B cell (primary cell): ENCODE measurements around the gene TPST2.

ENCODE experiments used
- EZH2 ChIP-seq: IDR thresholded peaks from 2 replicates; pipeline ENCODE4 v1.6.1; 2012; ENCODE audit warnings: borderline replicate concordance, low read depth, mild to moderate bottlenecking, moderate library complexity, low read length; ENCODE audit not compliant: insufficient read depth, poor library complexity, severe bottlenecking
- TF ChIP-seq, protein P1 (sequence below): fragments of 200-600 bp; IDR thresholded peaks from one replicate; pipeline ENCODE4 v1.8.0; 2022; ENCODE audit warnings: antibody characterized with exemption, mild to moderate bottlenecking

DNA sequence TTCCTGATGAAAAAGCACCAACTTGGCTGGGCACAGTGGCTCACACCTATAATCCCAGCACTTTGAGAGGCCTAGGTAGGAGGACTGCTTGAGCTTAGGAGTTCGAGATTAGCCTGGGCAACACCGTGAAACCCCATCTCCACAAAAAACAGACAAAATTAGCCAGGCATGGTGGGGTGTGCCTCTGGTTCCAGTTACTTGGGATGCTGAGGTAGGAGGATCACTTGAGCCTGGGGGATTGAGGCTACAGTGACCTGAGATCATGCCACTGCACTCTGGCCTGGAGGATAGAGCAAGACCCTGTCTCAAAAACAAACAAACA lies 109.4 kb downstream of the TPST2 start:
- TF ChIP-seq, protein P1, sequence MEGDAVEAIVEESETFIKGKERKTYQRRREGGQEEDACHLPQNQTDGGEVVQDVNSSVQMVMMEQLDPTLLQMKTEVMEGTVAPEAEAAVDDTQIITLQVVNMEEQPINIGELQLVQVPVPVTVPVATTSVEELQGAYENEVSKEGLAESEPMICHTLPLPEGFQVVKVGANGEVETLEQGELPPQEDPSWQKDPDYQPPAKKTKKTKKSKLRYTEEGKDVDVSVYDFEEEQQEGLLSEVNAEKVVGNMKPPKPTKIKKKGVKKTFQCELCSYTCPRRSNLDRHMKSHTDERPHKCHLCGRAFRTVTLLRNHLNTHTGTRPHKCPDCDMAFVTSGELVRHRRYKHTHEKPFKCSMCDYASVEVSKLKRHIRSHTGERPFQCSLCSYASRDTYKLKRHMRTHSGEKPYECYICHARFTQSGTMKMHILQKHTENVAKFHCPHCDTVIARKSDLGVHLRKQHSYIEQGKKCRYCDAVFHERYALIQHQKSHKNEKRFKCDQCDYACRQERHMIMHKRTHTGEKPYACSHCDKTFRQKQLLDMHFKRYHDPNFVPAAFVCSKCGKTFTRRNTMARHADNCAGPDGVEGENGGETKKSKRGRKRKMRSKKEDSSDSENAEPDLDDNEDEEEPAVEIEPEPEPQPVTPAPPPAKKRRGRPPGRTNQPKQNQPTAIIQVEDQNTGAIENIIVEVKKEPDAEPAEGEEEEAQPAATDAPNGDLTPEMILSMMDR: no peak
- no peak for TF ChIP-seq EZH2
